Transverse colon (tissue), 4 donors: Measurements from ENCODE around the gene NME3.

Source experiments
- POLR2A ChIP-seq: fragments of 450-650 bp; IDR thresholded peaks from one replicate; pipeline ENCODE4 v1.6.1; 2016; ENCODE audit warnings: antibody characterized with exemption, mild to moderate bottlenecking, moderate library complexity
- POLR2AphosphoS5 ChIP-seq, 3 donors: sonication (generic); formaldehyde crosslinking; IDR thresholded peaks; one replicate each; pipeline ENCODE4 v1.6.1; 2016; ENCODE audit warnings: antibody characterized with exemption in 3 of 3
- TF ChIP-seq, protein P1 (sequence below), 5 experiments: fragments of 200-600 bp in 3 of 5; fragments of 450-650 bp in 2 of 5; sonication (generic) in 3 of 5; IDR thresholded peaks; 1 replicate in 2 of 5; 2 replicates in 3 of 5; pipeline ENCODE4 v1.5.1; 2016 to 2017; ENCODE audit warnings: antibody characterized with exemption in 5 of 5, inconsistent platforms in 3 of 5, mild to moderate bottlenecking in 2 of 5, moderate library complexity in 1 of 5

DNA sequence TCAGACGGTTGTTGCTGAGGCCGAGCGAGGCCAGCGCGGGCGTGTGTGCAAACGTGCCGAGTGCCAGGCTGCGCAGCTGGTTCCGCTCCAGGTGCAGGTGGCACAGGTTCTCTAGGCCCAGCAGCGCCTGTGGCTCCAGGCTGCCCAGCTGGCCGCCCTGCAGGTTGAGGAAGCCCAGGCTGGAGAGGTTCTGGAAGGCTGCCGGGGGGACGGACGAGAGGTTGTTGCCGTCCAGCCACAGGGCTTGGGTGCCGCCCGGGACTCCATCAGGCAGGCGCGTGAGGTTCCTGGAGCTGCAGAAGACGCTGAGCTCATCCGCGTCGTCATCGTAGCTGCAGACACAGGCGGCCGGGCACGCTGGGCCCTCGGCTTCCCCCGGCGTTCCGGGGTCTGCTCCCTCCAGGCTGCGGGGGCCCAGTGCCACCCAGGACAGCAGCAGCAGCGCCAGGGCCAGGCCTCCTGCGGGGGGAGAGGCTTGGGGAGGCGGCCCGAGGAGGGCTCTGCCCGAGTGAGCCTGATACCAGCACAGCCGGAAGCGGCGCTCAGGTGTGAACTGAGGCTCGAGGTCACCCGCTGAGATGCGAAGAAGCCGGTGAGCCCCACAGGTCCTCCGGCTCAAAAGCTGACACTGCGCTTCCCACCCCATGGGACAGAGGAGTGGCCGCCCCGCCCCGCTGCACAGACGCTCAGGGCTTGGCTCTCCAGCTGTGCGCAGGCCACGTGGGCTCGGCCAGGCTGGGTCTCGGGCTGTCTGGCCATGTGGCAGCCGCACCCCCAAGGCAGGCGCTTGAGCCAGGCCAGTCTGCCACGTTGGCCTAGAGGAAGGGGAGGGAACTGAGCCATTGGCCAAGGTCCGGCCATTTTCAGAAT, 20.8 kb upstream of the NME3 start:
- TF ChIP-seq, protein P1, sequence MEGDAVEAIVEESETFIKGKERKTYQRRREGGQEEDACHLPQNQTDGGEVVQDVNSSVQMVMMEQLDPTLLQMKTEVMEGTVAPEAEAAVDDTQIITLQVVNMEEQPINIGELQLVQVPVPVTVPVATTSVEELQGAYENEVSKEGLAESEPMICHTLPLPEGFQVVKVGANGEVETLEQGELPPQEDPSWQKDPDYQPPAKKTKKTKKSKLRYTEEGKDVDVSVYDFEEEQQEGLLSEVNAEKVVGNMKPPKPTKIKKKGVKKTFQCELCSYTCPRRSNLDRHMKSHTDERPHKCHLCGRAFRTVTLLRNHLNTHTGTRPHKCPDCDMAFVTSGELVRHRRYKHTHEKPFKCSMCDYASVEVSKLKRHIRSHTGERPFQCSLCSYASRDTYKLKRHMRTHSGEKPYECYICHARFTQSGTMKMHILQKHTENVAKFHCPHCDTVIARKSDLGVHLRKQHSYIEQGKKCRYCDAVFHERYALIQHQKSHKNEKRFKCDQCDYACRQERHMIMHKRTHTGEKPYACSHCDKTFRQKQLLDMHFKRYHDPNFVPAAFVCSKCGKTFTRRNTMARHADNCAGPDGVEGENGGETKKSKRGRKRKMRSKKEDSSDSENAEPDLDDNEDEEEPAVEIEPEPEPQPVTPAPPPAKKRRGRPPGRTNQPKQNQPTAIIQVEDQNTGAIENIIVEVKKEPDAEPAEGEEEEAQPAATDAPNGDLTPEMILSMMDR (IDR thresholded peaks at IDR 0.05): no peak
- TF ChIP-seq POLR2AphosphoS5 (IDR thresholded peaks at IDR 0.05) (no peak), POLR2A (no peak)
